Astrocyte (in vitro differentiated cells and primary cell): ENCODE measurements around the gene PPP1R12B.

Experiments
- CTCF ChIP-seq: IDR thresholded peaks from 2 replicates; pipeline ENCODE4 v1.5.1; 2011; ENCODE audit warnings: low read depth, mild to moderate bottlenecking, inconsistent platforms, low read length, moderate library complexity; ENCODE audit not compliant: insufficient read depth
- EZH2 ChIP-seq: IDR thresholded peaks from 2 replicates; pipeline ENCODE4 v1.6.1; 2012; ENCODE audit warnings: mild to moderate bottlenecking, low read length, inconsistent platforms; ENCODE audit not compliant: insufficient read depth

GRCh38 chr1:202561240-202561639 lies 212.7 kb downstream of the PPP1R12B start:
- TF ChIP-seq CTCF: no peak
- TF ChIP-seq EZH2: no peak
